ENCODE measurements around the gene TBX20.

The TBX20 gene

DNA sequence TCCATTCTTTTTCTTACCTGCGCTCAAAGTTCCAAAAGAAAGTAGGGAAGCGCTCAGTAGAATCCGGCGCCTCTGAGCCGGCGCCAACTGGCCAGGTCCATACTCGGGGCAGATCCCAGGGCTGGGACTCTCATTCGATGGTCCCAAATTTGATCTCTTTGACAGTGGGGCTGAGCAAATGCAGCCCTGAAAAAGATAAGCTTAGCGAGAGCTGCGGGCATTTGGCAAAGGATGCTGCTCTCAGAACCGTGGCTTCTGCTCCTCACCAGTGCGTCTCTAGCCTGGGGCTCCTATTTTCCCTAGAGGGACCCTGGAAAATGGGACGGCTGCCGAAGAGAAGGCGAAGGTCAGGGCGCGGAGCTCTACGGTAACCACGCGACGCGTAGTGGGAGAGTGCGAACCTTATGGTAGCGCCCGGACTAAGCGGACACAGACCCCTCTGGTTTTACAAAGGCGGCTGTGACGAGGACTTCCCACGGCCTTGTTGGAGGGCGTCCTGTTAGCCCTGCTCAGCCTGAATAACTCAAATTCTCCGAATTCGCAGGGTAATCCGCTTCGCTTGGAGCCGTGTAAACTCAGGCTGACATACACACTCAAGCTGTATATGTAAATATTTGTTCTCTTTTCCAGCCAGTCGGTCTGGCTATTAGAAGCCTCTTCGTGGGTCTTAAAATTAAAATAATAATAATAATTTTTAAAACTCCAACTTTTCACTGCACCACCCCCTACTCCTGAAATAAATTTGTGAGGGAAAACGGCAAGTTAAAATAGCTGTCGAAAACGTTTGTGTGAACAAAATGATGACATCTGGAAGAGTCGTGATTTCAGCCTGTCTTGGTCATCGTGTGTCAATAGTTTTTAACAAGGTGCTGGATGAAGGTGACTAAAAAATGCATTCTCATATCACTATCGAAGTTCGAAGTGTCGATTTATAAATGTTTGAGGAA lies 869 bp upstream of the TBX20 start:
- CTCF ChIA-PET = no interaction called here
- Histone ChIP-seq H3K27ac (ENCODE audit: extremely low read depth, low read depth, low read length) (peak overlapping the region; percentile 52; the same call in 1 of the 2 replicates), H3K9me3 (ENCODE audit: control insufficient read depth, insufficient read depth, low read depth, low read length) (no peaks in the 10 kb centered on the region), H3K4me1 (ENCODE audit: control insufficient read depth, insufficient read depth, low read length) (peaks cover 11% of the 10 kb centered on the region; the same call in 1 of the 2 replicates), H3K4me3 (ENCODE audit: low read depth, low read length) (no peak overlapping the region), H3K36me3 (ENCODE audit: control insufficient read depth in 2 of 2, insufficient read depth in 1 of 2, low read length in 2 of 2) (no peaks in the 10 kb centered on the region)
- TF ChIP-seq ZNF514 (tag by site-specific recombination; IDR thresholded peaks at IDR 0.05) (no peak), ZNF658 (tag by site-specific recombination; IDR thresholded peaks at IDR 0.05) (no peak), ZNF660 (tag by site-specific recombination; IDR thresholded peaks at IDR 0.05) (no peak), KLF10 (tag by site-specific recombination; IDR thresholded peaks at IDR 0.05) (no peak)
- TF ChIP-seq, protein P1, sequence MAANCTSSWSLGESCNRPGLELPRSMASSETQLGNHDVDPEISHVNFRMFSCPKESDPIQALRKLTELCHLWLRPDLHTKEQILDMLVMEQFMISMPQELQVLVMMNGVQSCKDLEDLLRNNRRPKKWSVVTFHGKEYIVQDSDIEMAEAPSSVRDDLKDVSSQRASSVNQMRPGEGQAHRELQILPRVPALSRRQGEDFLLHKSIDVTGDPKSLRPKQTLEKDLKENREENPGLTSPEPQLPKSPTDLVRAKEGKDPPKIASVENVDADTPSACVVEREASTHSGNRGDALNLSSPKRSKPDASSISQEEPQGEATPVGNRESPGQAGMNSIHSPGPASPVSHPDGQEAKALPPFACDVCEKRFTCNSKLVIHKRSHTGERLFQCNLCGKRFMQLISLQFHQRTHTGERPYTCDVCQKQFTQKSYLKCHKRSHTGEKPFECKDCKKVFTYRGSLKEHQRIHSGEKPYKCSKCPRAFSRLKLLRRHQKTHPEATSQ (tag by site-specific recombination; IDR thresholded peaks at IDR 0.05) = no peak
- TF ChIP-seq, protein P2, sequence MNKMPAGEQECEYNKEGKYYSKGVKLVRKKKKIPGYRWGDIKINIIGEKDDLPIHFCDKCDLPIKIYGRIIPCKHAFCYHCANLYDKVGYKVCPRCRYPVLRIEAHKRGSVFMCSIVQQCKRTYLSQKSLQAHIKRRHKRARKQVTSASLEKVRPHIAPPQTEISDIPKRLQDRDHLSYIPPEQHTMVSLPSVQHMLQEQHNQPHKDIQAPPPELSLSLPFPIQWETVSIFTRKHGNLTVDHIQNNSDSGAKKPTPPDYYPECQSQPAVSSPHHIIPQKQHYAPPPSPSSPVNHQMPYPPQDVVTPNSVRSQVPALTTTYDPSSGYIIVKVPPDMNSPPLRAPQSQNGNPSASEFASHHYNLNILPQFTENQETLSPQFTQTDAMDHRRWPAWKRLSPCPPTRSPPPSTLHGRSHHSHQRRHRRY (tag by site-specific recombination; IDR thresholded peaks at IDR 0.05) = no peak
- TF ChIP-seq, protein P3, sequence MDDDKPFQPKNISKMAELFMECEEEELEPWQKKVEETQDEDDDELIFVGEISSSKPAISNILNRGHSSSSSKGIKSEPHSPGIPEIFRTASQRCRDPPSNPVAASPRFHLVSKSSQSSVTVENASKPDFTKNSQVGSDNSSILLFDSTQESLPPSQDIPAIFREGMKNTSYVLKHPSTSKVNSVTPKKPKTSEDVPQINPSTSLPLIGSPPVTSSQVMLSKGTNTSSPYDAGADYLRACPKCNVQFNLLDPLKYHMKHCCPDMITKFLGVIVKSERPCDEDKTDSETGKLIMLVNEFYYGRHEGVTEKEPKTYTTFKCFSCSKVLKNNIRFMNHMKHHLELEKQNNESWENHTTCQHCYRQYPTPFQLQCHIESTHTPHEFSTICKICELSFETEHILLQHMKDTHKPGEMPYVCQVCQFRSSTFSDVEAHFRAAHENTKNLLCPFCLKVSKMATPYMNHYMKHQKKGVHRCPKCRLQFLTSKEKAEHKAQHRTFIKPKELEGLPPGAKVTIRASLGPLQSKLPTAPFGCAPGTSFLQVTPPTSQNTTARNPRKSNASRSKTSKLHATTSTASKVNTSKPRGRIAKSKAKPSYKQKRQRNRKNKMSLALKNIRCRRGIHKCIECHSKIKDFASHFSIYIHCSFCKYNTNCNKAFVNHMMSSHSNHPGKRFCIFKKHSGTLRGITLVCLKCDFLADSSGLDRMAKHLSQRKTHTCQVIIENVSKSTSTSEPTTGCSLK (tag by site-specific recombination; IDR thresholded peaks at IDR 0.05) = no peak
- TF ChIP-seq, protein P4, sequence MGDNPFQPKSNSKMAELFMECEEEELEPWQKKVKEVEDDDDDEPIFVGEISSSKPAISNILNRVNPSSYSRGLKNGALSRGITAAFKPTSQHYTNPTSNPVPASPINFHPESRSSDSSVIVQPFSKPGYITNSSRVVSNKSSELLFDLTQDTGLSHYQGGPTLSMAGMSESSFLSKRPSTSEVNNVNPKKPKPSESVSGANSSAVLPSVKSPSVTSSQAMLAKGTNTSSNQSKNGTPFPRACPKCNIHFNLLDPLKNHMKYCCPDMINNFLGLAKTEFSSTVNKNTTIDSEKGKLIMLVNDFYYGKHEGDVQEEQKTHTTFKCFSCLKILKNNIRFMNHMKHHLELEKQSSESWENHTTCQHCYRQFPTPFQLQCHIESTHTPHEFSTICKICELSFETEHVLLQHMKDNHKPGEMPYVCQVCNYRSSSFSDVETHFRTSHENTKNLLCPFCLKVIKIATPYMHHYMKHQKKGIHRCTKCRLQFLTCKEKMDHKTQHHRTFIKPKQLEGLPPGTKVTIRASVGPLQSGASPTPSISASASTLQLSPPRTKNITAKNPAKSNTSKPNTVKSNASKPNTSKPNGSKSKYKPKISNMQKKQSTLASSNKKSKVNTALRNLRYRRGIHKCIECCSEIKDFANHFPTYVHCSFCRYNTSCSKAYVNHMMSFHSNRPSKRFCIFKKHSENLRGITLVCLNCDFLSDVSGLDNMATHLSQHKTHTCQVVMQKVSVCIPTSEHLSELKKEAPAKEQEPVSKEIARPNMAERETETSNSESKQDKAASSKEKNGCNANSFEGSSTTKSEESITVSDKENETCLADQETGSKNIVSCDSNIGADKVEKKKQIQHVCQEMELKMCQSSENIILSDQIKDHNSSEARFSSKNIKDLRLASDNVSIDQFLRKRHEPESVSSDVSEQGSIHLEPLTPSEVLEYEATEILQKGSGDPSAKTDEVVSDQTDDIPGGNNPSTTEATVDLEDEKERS (tag by site-specific recombination; IDR thresholded peaks at IDR 0.05) = no peak
- POLR2A ChIA-PET = no interaction called here

DNA sequence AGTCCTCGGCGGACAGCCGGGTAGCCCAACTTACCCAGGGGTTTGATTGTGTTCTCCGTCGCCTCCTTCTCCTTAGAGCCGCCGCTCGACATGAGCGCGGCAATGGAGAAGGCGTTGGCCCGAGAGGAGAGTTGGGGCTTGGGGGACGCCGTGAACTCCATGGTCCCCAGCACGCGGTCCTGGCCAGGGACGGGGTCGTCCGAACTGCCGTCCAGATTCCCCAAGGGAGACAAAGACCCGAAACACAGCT lies 515 bp downstream of the TBX20 start:
- TF ChIP-seq, protein P5, sequence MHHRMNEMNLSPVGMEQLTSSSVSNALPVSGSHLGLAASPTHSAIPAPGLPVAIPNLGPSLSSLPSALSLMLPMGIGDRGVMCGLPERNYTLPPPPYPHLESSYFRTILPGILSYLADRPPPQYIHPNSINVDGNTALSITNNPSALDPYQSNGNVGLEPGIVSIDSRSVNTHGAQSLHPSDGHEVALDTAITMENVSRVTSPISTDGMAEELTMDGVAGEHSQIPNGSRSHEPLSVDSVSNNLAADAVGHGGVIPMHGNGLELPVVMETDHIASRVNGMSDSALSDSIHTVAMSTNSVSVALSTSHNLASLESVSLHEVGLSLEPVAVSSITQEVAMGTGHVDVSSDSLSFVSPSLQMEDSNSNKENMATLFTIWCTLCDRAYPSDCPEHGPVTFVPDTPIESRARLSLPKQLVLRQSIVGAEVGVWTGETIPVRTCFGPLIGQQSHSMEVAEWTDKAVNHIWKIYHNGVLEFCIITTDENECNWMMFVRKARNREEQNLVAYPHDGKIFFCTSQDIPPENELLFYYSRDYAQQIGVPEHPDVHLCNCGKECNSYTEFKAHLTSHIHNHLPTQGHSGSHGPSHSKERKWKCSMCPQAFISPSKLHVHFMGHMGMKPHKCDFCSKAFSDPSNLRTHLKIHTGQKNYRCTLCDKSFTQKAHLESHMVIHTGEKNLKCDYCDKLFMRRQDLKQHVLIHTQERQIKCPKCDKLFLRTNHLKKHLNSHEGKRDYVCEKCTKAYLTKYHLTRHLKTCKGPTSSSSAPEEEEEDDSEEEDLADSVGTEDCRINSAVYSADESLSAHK (tag by site-specific recombination; IDR thresholded peaks at IDR 0.05) = no peak
- TF ChIP-seq ZNF585B (tag by site-specific recombination; IDR thresholded peaks at IDR 0.05) (no peak), ZNF837 (tag by site-specific recombination; IDR thresholded peaks at IDR 0.05) (no peak), TCF7L2 (IDR thresholded peaks at IDR 0.05; ENCODE audit: borderline replicate concordance, low read depth, low read length) (no peak)
- H3K27ac ChIP-seq (ENCODE audit: extremely low read depth, low read depth, low read length) = peak overlapping the region; percentile 61; the same call in 1 of the 2 replicates
- ChIA-PET CTCF (no interaction called here), POLR2A (interaction anchor here (0.7 kb wide), 1 partner anchor 10 kb away, joined by 3 read pairs; no protein-coding TSS in a partner anchor)
- H3K4me1 ChIP-seq (ENCODE audit: control insufficient read depth, insufficient read depth, low read length) = peaks cover 15% of the 10 kb centered on the region
- peaks cover 0 to 4% of the 10 kb centered on the region in 2 experiments; a peak in 1 of 3 replicates for H3K36me3 ChIP-seq (ENCODE audit: control insufficient read depth in 2 of 2, insufficient read depth in 1 of 2, low read length in 2 of 2)
- H3K4me3 ChIP-seq (ENCODE audit: low read depth, low read length) = peak overlapping the region; percentile 89
- H3K9me3 ChIP-seq (ENCODE audit: control insufficient read depth, insufficient read depth, low read depth, low read length) = no peaks in the 10 kb centered on the region

Data from HEK293 (cell line).